CD14-positive monocyte (primary cell): ENCODE data around the gene UMPS. TPM values are rescaled to one million over a fixed set of nuclear protein-coding genes. Genes with fewer than 3 reads are reported as not detected.

Experiments used
- DNase-seq, 3 donors: peaks; one replicate each; pipeline ENCODE4 v3.0.0-alpha.2; 2011 to 2022
- H2AFZ ChIP-seq: 2 replicates; pipeline ENCODE4 v1.6.0; 2012; ENCODE audit warnings: mild to moderate bottlenecking, low read depth, low read length, inconsistent platforms; ENCODE audit not compliant: insufficient read depth, poor library complexity, severe bottlenecking
- H3K27ac ChIP-seq, 2 donors: 1 replicate in 1 of 2; 2 replicates in 1 of 2; pipeline ENCODE4 v1.5.1; 2012 to 2013; ENCODE audit warnings: low read length in 2 of 2, control low read depth in 1 of 2, inconsistent platforms in 1 of 2, low read depth in 1 of 2, mild to moderate bottlenecking in 1 of 2
- H3K27me3 ChIP-seq, 2 donors: one replicate each; pipeline versions ENCODE4 v1.6.0 to v1.6.1; 2011 to 2013; ENCODE audit warnings: low read length in 2 of 2; ENCODE audit not compliant: control insufficient read depth in 2 of 2, insufficient read depth in 2 of 2
- H3K36me3 ChIP-seq, 2 donors: replicated peaks in 1 of 2; 1 replicate in 1 of 2; 2 replicates in 1 of 2; pipeline versions ENCODE4 v1.5.1 to v1.6.1; 2012 to 2013; ENCODE audit warnings: low read length in 2 of 2, control low read depth in 1 of 2, inconsistent platforms in 1 of 2, mild to moderate bottlenecking in 1 of 2; ENCODE audit not compliant: insufficient read depth in 2 of 2, control insufficient read depth in 1 of 2
- H3K4me1 ChIP-seq, 2 donors: 1 replicate in 1 of 2; 2 replicates in 1 of 2; pipeline versions ENCODE4 v1.5.1 to v1.6.1; 2012 to 2013; ENCODE audit warnings: low read length in 2 of 2, control low read depth in 1 of 2, inconsistent platforms in 1 of 2, mild to moderate bottlenecking in 1 of 2, moderate library complexity in 1 of 2; ENCODE audit not compliant: insufficient read depth in 2 of 2, control insufficient read depth in 1 of 2
- H3K4me2 ChIP-seq: replicated peaks from 2 replicates; pipeline ENCODE3; 2012; ENCODE audit warnings: low read length, moderate library complexity, mild to moderate bottlenecking; ENCODE audit not compliant: poor library complexity, severe bottlenecking; ENCODE audit errors: extremely low read depth
- H3K4me3 ChIP-seq, 3 experiments: fragments of 200-600 bp in 1 of 3; sonication (generic) in 1 of 3; replicated peaks in 1 of 3; 1 replicate in 2 of 3; 2 replicates in 1 of 3; pipeline ENCODE4 v1.5.1; 2011 to 2013; ENCODE audit warnings: low read length in 3 of 3, mild to moderate bottlenecking in 3 of 3, control low read depth in 2 of 3, low read depth in 2 of 3, inconsistent platforms in 1 of 3, moderate library complexity in 1 of 3
- H3K79me2 ChIP-seq: 2 replicates; pipeline ENCODE4 v1.6.0; 2012; ENCODE audit warnings: mild to moderate bottlenecking, control low read depth, inconsistent platforms, low read length, moderate library complexity; ENCODE audit not compliant: insufficient read depth
- H3K9ac ChIP-seq: 2 replicates; pipeline ENCODE4 v1.6.0; 2017; ENCODE audit warnings: low read length, mild to moderate bottlenecking; ENCODE audit not compliant: insufficient read depth, poor library complexity, severe bottlenecking
- H3K9me3 ChIP-seq, 2 donors: replicated peaks in 1 of 2; 1 replicate in 1 of 2; 2 replicates in 1 of 2; pipeline versions ENCODE4 v1.5.1 to v1.6.1; 2012 to 2013; ENCODE audit warnings: low read length in 2 of 2, control low read depth in 1 of 2; ENCODE audit not compliant: control insufficient read depth in 1 of 2, insufficient read depth in 1 of 2
- H4K20me1 ChIP-seq: 2 replicates; pipeline ENCODE4 v1.6.0; 2012; ENCODE audit warnings: mild to moderate bottlenecking, low read length, control low read depth, moderate library complexity; ENCODE audit not compliant: insufficient read depth
- H3K27ac Mint-ChIP-seq, 7 donors: one replicate each; pipeline ENCODE4 v1.8.0; 2020; ENCODE audit warnings: mild to moderate bottlenecking in 7 of 7, mixed read lengths in 7 of 7, moderate library complexity in 6 of 7, inconsistent platforms in 2 of 7
- H3K27me3 Mint-ChIP-seq, 3 donors: one replicate each; pipeline ENCODE4 v1.8.0; 2021 to 2022; ENCODE audit warnings: low read depth in 3 of 3, mild to moderate bottlenecking in 3 of 3, mixed read lengths in 3 of 3, moderate library complexity in 3 of 3, inconsistent platforms in 1 of 3
- H3K36me3 Mint-ChIP-seq, 2 donors: one replicate each; pipeline ENCODE4 v1.8.0; 2020; ENCODE audit warnings: mixed read lengths in 2 of 2, inconsistent platforms in 1 of 2, mild to moderate bottlenecking in 1 of 2
- H3K4me1 Mint-ChIP-seq: one replicate; pipeline ENCODE4 v1.8.0; 2020; ENCODE audit warnings: mild to moderate bottlenecking, mixed read lengths
- H3K4me3 Mint-ChIP-seq, 2 donors: one replicate each; pipeline ENCODE4 v1.8.0; 2020; ENCODE audit warnings: mild to moderate bottlenecking in 2 of 2, mixed read lengths in 2 of 2, moderate library complexity in 1 of 2
- H3K9me3 Mint-ChIP-seq, 7 donors: one replicate each; pipeline ENCODE4 v1.8.0; 2020 to 2022; ENCODE audit warnings: mixed read lengths in 7 of 7, mild to moderate bottlenecking in 6 of 7, moderate library complexity in 6 of 7, inconsistent platforms in 2 of 7
- CTCF ChIP-seq: fragments of 200-600 bp; IDR thresholded peaks from one replicate; pipeline ENCODE4 v1.8.0; 2022; ENCODE audit warnings: antibody characterized with exemption, mild to moderate bottlenecking
- WGBS: methylation state at CpG from one replicate; pipeline ENCODE4 v1.1.5; 2013; ENCODE audit warnings: missing lambda C conversion rate; ENCODE audit not compliant: insufficient coverage; 5-methylcytosine and 5-hydroxymethylcytosine counted together
- intact Hi-C, 2 donors: fragments of 100-400 bp; cut with micrococcal nuclease; formaldehyde crosslinking; loops; one replicate each; pipeline versions ENCODE4 v1.15.0 to v1.15.1; 2023
- polyA plus RNA-seq, 3 donors: library from polyadenylated mRNA; depleted of rRNA in 1 of 3; unstranded in 2 of 3; stranded (reverse) in 1 of 3; fragments of 300-500 nt in 2 of 3; fragments of >200 nt in 1 of 3; fragmentation: Illumina TruSeq in 2 of 3; gene quantifications; 1 replicate in 2 of 3; 2 replicates in 1 of 3; pipeline ENCODE4 v1.2.3, GENCODE V29; 2012 to 2021

UMPS gene
- polyA plus RNA-seq, 3 donors: 4.6 to 13.5 (median 9.1) TPM

- no peak overlapping the region for H3K27ac ChIP-seq
- H4K20me1 ChIP-seq: no peaks in the 10 kb centered on the region
- no peaks in the 10 kb centered on the region for H3K79me2 ChIP-seq
- no peaks in the 10 kb centered on the region for H3K4me1 Mint-ChIP-seq
- 73% methylated on average over 2 of the region's 4 CpGs for WGBS
- no peak overlapping the region for H2AFZ ChIP-seq
- no peaks in the 10 kb centered on the region for H3K9me3 ChIP-seq
- H3K4me3 ChIP-seq: no peak overlapping the region
- H3K36me3 ChIP-seq: no peaks in the 10 kb centered on the region
- no peaks in the 10 kb centered on the region for H3K36me3 Mint-ChIP-seq
- H3K27me3 Mint-ChIP-seq: peaks cover 7 to 18% (median 10%) of the 10 kb centered on the region in 3 donors
- H3K27ac Mint-ChIP-seq: no peak overlapping the region
- no peaks in the 10 kb centered on the region for H3K4me1 ChIP-seq
- TF ChIP-seq CTCF: no peak
- intact Hi-C loops: no loop called here
- H3K4me2 ChIP-seq: no peak overlapping the region
- peaks cover 2% of the 10 kb centered on the region in 2 donors for H3K27me3 ChIP-seq
- no peak for DNase-seq
- H3K9ac ChIP-seq: no peak overlapping the region
- no peaks in the 10 kb centered on the region for H3K9me3 Mint-ChIP-seq
- no peak overlapping the region for H3K4me3 Mint-ChIP-seq
These were observed 33.0 kb upstream of the UMPS start for GRCh38 chr3:124697302-124697701.

GRCh38 chr3:124698030-124698770, 32.1 kb upstream of the UMPS start:
- H3K27ac Mint-ChIP-seq: no peak overlapping the region
- no peak overlapping the region for H3K4me3 Mint-ChIP-seq
- intact Hi-C loops: no loop called here
- no peaks in the 10 kb centered on the region for H3K36me3 Mint-ChIP-seq
- no peak for DNase-seq
- Histone ChIP-seq H4K20me1 (no peaks in the 10 kb centered on the region), H3K4me2 (no peak overlapping the region), H3K36me3 (no peaks in the 10 kb centered on the region), H3K4me1 (no peaks in the 10 kb centered on the region), H3K27ac (no peak overlapping the region), H3K4me3 (no peak overlapping the region), H3K9ac (no peak overlapping the region), H3K9me3 (no peaks in the 10 kb centered on the region), H3K79me2 (no peaks in the 10 kb centered on the region), H2AFZ (no peak overlapping the region), H3K27me3 (peaks cover 2 to 4% of the 10 kb centered on the region in 2 donors)
- H3K9me3 Mint-ChIP-seq: no peaks in the 10 kb centered on the region
- TF ChIP-seq CTCF: no peak
- H3K4me1 Mint-ChIP-seq: no peaks in the 10 kb centered on the region
- peaks cover 7 to 19% (median 13%) of the 10 kb centered on the region in 3 donors for H3K27me3 Mint-ChIP-seq
- WGBS: 93% methylated on average over 9 of the region's 12 CpGs
